HG02763 (cell line): ENCODE measurements around the gene CREB5.

ENCODE experiments used
- ATAC-seq: cut with Tn5 transposase; IDR thresholded peaks from one replicate; pipeline ENCODE4 v1.9.1; 2021; ENCODE audit warnings: mild to moderate bottlenecking, moderate library complexity; ENCODE audit not compliant: unreplicated experiment

Gene CREB5

GRCh38 chr7:28729727-28730126 is 317.4 kb downstream of the CREB5 start:
- no peak for ATAC-seq

GRCh38 chr7:28731092-28731658 is 318.9 kb downstream of the CREB5 start:
- no peak for ATAC-seq

GRCh38 chr7:28732071-28732869 is 320.0 kb downstream of the CREB5 start:
- no peak for ATAC-seq

- no peak for ATAC-seq
These were observed 320.7 kb downstream of the CREB5 start for GRCh38 chr7:28733035-28733434.

GRCh38 chr7:28738412-28738811 is 326.1 kb downstream of the CREB5 start:
- ATAC-seq: no peak

GRCh38 chr7:28739128-28739527 is 326.8 kb downstream of the CREB5 start:
- no peak for ATAC-seq

- ATAC-seq: no peak
These were observed 327.5 kb downstream of the CREB5 start for GRCh38 chr7:28739826-28740225.

- ATAC-seq: no peak
These were observed 332.6 kb downstream of the CREB5 start for GRCh38 chr7:28744951-28745350.

GRCh38 chr7:28745351-28745750 is 333.0 kb downstream of the CREB5 start:
- no peak for ATAC-seq

GRCh38 chr7:28747404-28747803 is 335.1 kb downstream of the CREB5 start:
- no peak for ATAC-seq

- no peak for ATAC-seq
These were observed 335.5 kb downstream of the CREB5 start for GRCh38 chr7:28747854-28748253.

GRCh38 chr7:28748346-28748745 is 336.0 kb downstream of the CREB5 start:
- no peak for ATAC-seq

GRCh38 chr7:28748933-28749584 is 336.7 kb downstream of the CREB5 start:
- no peak for ATAC-seq

GRCh38 chr7:28749638-28750037 is 337.3 kb downstream of the CREB5 start:
- ATAC-seq: no peak

- ATAC-seq: no peak
These were observed 338.7 kb downstream of the CREB5 start for GRCh38 chr7:28750981-28751380.

- ATAC-seq: no peak
These were observed 341.3 kb downstream of the CREB5 start for GRCh38 chr7:28753613-28754012.

GRCh38 chr7:28754027-28754426 is 341.7 kb downstream of the CREB5 start:
- ATAC-seq: no peak

GRCh38 chr7:28754447-28754846 is 342.1 kb downstream of the CREB5 start:
- ATAC-seq: no peak

GRCh38 chr7:28755255-28755654 is 342.9 kb downstream of the CREB5 start:
- ATAC-seq: no peak

GRCh38 chr7:28758186-28758585 is 345.9 kb downstream of the CREB5 start:
- no peak for ATAC-seq

- no peak for ATAC-seq
These were observed 347.2 kb downstream of the CREB5 start for GRCh38 chr7:28759475-28759971.

GRCh38 chr7:28761505-28761904 is 349.2 kb downstream of the CREB5 start:
- ATAC-seq: no peak
